HCT116 (cell line): ENCODE data around the gene ACSS3. TPM values are rescaled to one million over a fixed set of nuclear protein-coding genes. Genes with fewer than 3 reads are reported as not detected.

ENCODE experiments used
- ATAC-seq: fragments of 200-7000 bp; cut with Tn5 transposase; 2 replicates; pipeline ENCODE4 v1.9.1; 2020; ENCODE audit warnings: mild to moderate bottlenecking, moderate library complexity
- BruUV-seq: library from RNA; stranded (reverse); fragments of 400-500 nt; replicated peaks from 2 replicates; lab custom pipeline; 2021; lab: Mats Ljungman, UMichigan
- CTCF ChIA-PET: fragments of 300-600 bp; sonication (Branson Sonifier 250); formaldehyde crosslinking; loops from one replicate; lab custom pipeline; 2021; ENCODE audit warnings: antibody characterized with exemption; lab: Charles Lee
- POLR2A ChIA-PET: fragments of 300-600, 350-600 bp; sonication (Branson Sonifier 250); formaldehyde crosslinking; loops from one replicate; lab custom pipeline; 2021; ENCODE audit warnings: antibody characterized with exemption; lab: Charles Lee
- RAD21 ChIA-PET, 2 experiments: fragments of 300-600 bp; sonication (Branson Sonifier 250); formaldehyde crosslinking; loops; one replicate each; lab custom pipeline; 2023; ENCODE audit warnings: low total read pairs in 2 of 2; ENCODE audit not compliant: uncharacterized antibody in 2 of 2, unreplicated experiment in 2 of 2, low non-redundant PET in 1 of 2; lab: Charles Lee
- DNase-seq: peaks from one replicate; pipeline ENCODE4 v3.0.0-alpha.2; 2010; ENCODE audit warnings: low read depth, low spot score
- H2AFZ ChIP-seq: fragments of 200-600 bp; shearing (Covaris generic), sonication (generic); 2 replicates; pipeline ENCODE4 v1.6.1; 2017; ENCODE audit warnings: low read depth, mixed run types, mixed read lengths, antibody characterized with exemption, low read length; ENCODE audit not compliant: poor library complexity, severe bottlenecking
- H3K27ac ChIP-seq: 2 replicates; pipeline ENCODE4 v1.5.1; 2012; ENCODE audit warnings: low read depth, low read length
- H3K27me3 ChIP-seq: fragments of 200-600 bp; sonication (generic); 2 replicates; pipeline ENCODE4 v1.6.1; 2016; ENCODE audit warnings: mixed run types, low read length, mixed read lengths; ENCODE audit not compliant: insufficient read depth
- H3K36me3 ChIP-seq, 2 experiments: fragments of 200-500 bp in 1 of 2; fragments of 200-600 bp in 1 of 2; sonication (Bioruptor generic) in 1 of 2; sonication (generic) in 1 of 2; 2 replicates each; pipeline versions ENCODE4 v1.5.1 to v1.6.1; 2014 to 2016; ENCODE audit warnings: low read length in 2 of 2, inconsistent platforms in 1 of 2, mixed read lengths in 1 of 2, mixed run types in 1 of 2; ENCODE audit not compliant: insufficient read depth in 2 of 2, control insufficient read depth in 1 of 2
- H3K4me1 ChIP-seq, 2 experiments: fragments of 200-600 bp in 1 of 2; sonication (generic) in 1 of 2; 2 replicates each; pipeline versions ENCODE4 v1.5.1 to v1.6.1; 2012 to 2017; ENCODE audit warnings: low read length in 2 of 2, inconsistent platforms in 1 of 2, mild to moderate bottlenecking in 1 of 2, mixed read lengths in 1 of 2, mixed run types in 1 of 2, moderate library complexity in 1 of 2; ENCODE audit not compliant: insufficient read depth in 2 of 2, control insufficient read depth in 1 of 2
- H3K4me2 ChIP-seq: fragments of 200-600 bp; sonication (generic); 2 replicates; pipeline ENCODE4 v1.6.1; 2017; ENCODE audit warnings: mixed run types, low read length, mixed read lengths
- H3K4me3 ChIP-seq, 2 experiments: fragments of 200-600 bp in 1 of 2; sonication (generic) in 1 of 2; replicated peaks in 1 of 2; 2 replicates each; pipeline ENCODE4 v1.5.1; 2011 to 2016; ENCODE audit warnings: low read length in 2 of 2, control low read depth in 1 of 2, low read depth in 1 of 2, mild to moderate bottlenecking in 1 of 2, mixed read lengths in 1 of 2, mixed run types in 1 of 2
- H3K79me2 ChIP-seq: fragments of 200-600 bp; sonication (generic); 2 replicates; pipeline ENCODE4 v1.6.1; 2017; ENCODE audit warnings: mild to moderate bottlenecking, mixed run types, low read length, moderate library complexity, mixed read lengths; ENCODE audit not compliant: insufficient read depth
- H3K9ac ChIP-seq: fragments of 200-600 bp; sonication (generic); 2 replicates; pipeline ENCODE4 v1.6.1; 2016; ENCODE audit warnings: low read length, mixed read lengths
- H3K9me2 ChIP-seq: fragments of 200-600 bp; sonication (generic), shearing (Covaris generic); 2 replicates; pipeline ENCODE4 v1.6.1; 2017; ENCODE audit warnings: mixed run types, mild to moderate bottlenecking, moderate library complexity; ENCODE audit not compliant: insufficient read depth
- H3K9me3 ChIP-seq, 2 experiments: fragments of 200-500 bp in 1 of 2; fragments of 200-600 bp in 1 of 2; sonication (Bioruptor generic) in 1 of 2; sonication (generic) in 1 of 2; 2 replicates each; pipeline ENCODE4 v1.6.1; 2014 to 2017; ENCODE audit warnings: low read length in 2 of 2, mixed read lengths in 2 of 2, inconsistent platforms in 1 of 2, low read depth in 1 of 2, mild to moderate bottlenecking in 1 of 2, mixed run types in 1 of 2, moderate library complexity in 1 of 2; ENCODE audit not compliant: control insufficient read depth in 1 of 2, insufficient read depth in 1 of 2
- H4K20me1 ChIP-seq: fragments of 200-600 bp; sonication (generic), shearing (Covaris generic); 2 replicates; pipeline ENCODE4 v1.6.1; 2017; ENCODE audit warnings: mixed run types, mild to moderate bottlenecking, moderate library complexity; ENCODE audit not compliant: insufficient read depth
- ATF3 ChIP-seq: IDR thresholded peaks from 2 replicates; pipeline ENCODE4 v1.6.1; 2012
- CBX3 ChIP-seq: IDR thresholded peaks from 2 replicates; pipeline ENCODE4 v1.6.1; 2012; ENCODE audit warnings: low read depth
- CEBPB ChIP-seq: IDR thresholded peaks from 2 replicates; pipeline ENCODE4 v1.6.1; 2012; ENCODE audit warnings: low read depth
- CTCF ChIP-seq, 3 experiments: fragments of 200-600 bp in 1 of 3; sonication (generic) in 1 of 3; IDR thresholded peaks in 2 of 3; conservative IDR thresholded peaks in 1 of 3; 2 replicates each; pipeline ENCODE4 v1.5.1; 2012 to 2017; ENCODE audit warnings: low read depth in 2 of 3, low read length in 2 of 3, antibody characterized with exemption in 1 of 3, borderline replicate concordance in 1 of 3, control low read depth in 1 of 3, mild to moderate bottlenecking in 1 of 3, mixed read lengths in 1 of 3, mixed run types in 1 of 3, moderate library complexity in 1 of 3; ENCODE audit not compliant: insufficient read depth in 1 of 3
- EGR1 ChIP-seq: IDR thresholded peaks from 2 replicates; pipeline ENCODE4 v1.6.1; 2012; ENCODE audit warnings: low read depth
- ELF1 ChIP-seq: IDR thresholded peaks from 2 replicates; pipeline ENCODE4 v1.6.1; 2012; ENCODE audit warnings: low read depth, borderline replicate concordance
- EZH2 ChIP-seq: fragments of 200-600 bp; sonication (generic); IDR thresholded peaks from 2 replicates; pipeline ENCODE4 v1.6.1; 2017; ENCODE audit warnings: antibody characterized with exemption, mixed run types
- EZH2phosphoT487 ChIP-seq: fragments of 200-600 bp; IDR thresholded peaks from 2 replicates; pipeline ENCODE4 v1.6.1; 2018; ENCODE audit warnings: antibody characterized with exemption, borderline replicate concordance
- POLR2A ChIP-seq: IDR thresholded peaks from 2 replicates; pipeline ENCODE4 v1.7.0; 2011; ENCODE audit warnings: borderline replicate concordance; ENCODE audit not compliant: insufficient read depth, insufficient read length; ENCODE audit errors: extremely low read depth
- RAD21 ChIP-seq: IDR thresholded peaks from 2 replicates; pipeline ENCODE4 v1.6.1; 2012; ENCODE audit warnings: low read depth, mild to moderate bottlenecking
- REST ChIP-seq: IDR thresholded peaks from 2 replicates; pipeline ENCODE4 v1.6.1; 2012; ENCODE audit warnings: low read depth
- SRF ChIP-seq: IDR thresholded peaks from 2 replicates; pipeline ENCODE4 v1.6.1; 2012; ENCODE audit warnings: low read depth
- ZFX ChIP-seq: fragments of 450-650 bp; IDR thresholded peaks from 2 replicates; pipeline ENCODE4 v1.6.1; 2017
- ZNF274 ChIP-seq: fragments of 200-500 bp; sonication (Bioruptor generic); IDR thresholded peaks from 2 replicates; pipeline ENCODE4 v1.6.1; 2014; ENCODE audit warnings: mild to moderate bottlenecking, low read depth, low read length, inconsistent platforms
- intact Hi-C: fragments of 100-400 bp; cut with micrococcal nuclease; formaldehyde crosslinking; loops from 2 replicates; pipeline ENCODE4 v1.10.0; 2022
- total RNA-seq: library from RNA; stranded (reverse); gene quantifications from one replicate; pipeline ENCODE4 v1.2.1, GENCODE V29; 2021; ENCODE audit not compliant: unreplicated experiment

Gene ACSS3
- total RNA-seq, 1 experiment from 2014 or later = 0.30 TPM

- no peaks in the 10 kb centered on the region for H3K9me2 ChIP-seq
- H2AFZ ChIP-seq = no peak overlapping the region
- H3K36me3 ChIP-seq = no peaks in the 10 kb centered on the region
- no peaks in the 10 kb centered on the region for H4K20me1 ChIP-seq
- TF ChIP-seq ATF3 (no peak), CEBPB (no peak), ZNF274 (no peak), CBX3 (no peak), ZFX (no peak), CTCF (IDR thresholded peaks at IDR 0.05 in 2 of 3, conservative IDR thresholded peaks at IDR 0.05 in 1 of 3; ENCODE audit: borderline replicate concordance in 1 of 3, insufficient read depth in 1 of 3, low read depth in 2 of 3, low read length in 2 of 3) (no peak), EZH2 (no peak), ELF1 (no peak), POLR2A (no peak), SRF (no peak), REST (no peak), EGR1 (no peak), EZH2phosphoT487 (no peak), RAD21 (no peak)
- POLR2A ChIA-PET = no interaction called here
- CTCF ChIA-PET = no interaction called here
- no peaks in the 10 kb centered on the region for H3K4me1 ChIP-seq
- no peaks in the 10 kb centered on the region for H3K79me2 ChIP-seq
- ATAC-seq (no peak), DNase-seq (no peak)
- H3K9me3 ChIP-seq = no peaks in the 10 kb centered on the region
- H3K4me3 ChIP-seq = no peak overlapping the region
- H3K4me2 ChIP-seq = no peak overlapping the region
- intact Hi-C loops = no loop called here
- RAD21 ChIA-PET = no interaction called here
- BruUV-seq = no TSS peak
- H3K27me3 ChIP-seq = no peaks in the 10 kb centered on the region
- H3K9ac ChIP-seq = no peak overlapping the region
- H3K27ac ChIP-seq = no peak overlapping the region
Observed at GRCh38 chr12:81224626-81225025, 146.7 kb downstream of the ACSS3 start.
